Lung (tissue), 12 donors: Measurements from ENCODE around the gene SPAG8. TPM values are rescaled to one million over a fixed set of nuclear protein-coding genes. Genes with fewer than 3 reads are reported as not detected.

ENCODE experiments used
- ATAC-seq: fragments of 200-7000 bp; cut with Tn5 transposase; one replicate; pipeline ENCODE4 v1.9.1; 2020; ENCODE audit warnings: moderate number of reproducible peaks; ENCODE audit not compliant: insufficient read depth, low FRiP score
- DNase-seq, 3 donors: peaks; one replicate each; pipeline ENCODE4 v3.0.0-alpha.2; 2013 to 2017
- H3K27ac ChIP-seq, 2 donors: one replicate each; pipeline ENCODE4 v1.5.1; 2013; ENCODE audit warnings: mild to moderate bottlenecking in 2 of 2, moderate library complexity in 2 of 2, control low read depth in 1 of 2, inconsistent platforms in 1 of 2, low read depth in 1 of 2, low read length in 1 of 2
- H3K27me3 ChIP-seq, 3 donors: one replicate each; pipeline ENCODE4 v1.5.1; 2013; ENCODE audit warnings: low read length in 2 of 3; ENCODE audit not compliant: control insufficient read depth in 3 of 3, insufficient read depth in 3 of 3
- H3K36me3 ChIP-seq, 4 donors: one replicate each; pipeline ENCODE4 v1.5.1; 2013; ENCODE audit warnings: low read length in 4 of 4, mild to moderate bottlenecking in 1 of 4, moderate library complexity in 1 of 4; ENCODE audit not compliant: control insufficient read depth in 4 of 4, insufficient read depth in 4 of 4
- H3K4me1 ChIP-seq, 5 donors: one replicate each; pipeline ENCODE4 v1.5.1; 2013; ENCODE audit warnings: low read length in 5 of 5, mild to moderate bottlenecking in 2 of 5, moderate library complexity in 1 of 5; ENCODE audit not compliant: control insufficient read depth in 5 of 5, insufficient read depth in 5 of 5
- H3K4me3 ChIP-seq: one replicate; pipeline ENCODE4 v1.5.1; 2013; ENCODE audit warnings: mild to moderate bottlenecking, control low read depth, moderate library complexity
- H3K9ac ChIP-seq, 2 donors: one replicate each; pipeline ENCODE4 v1.5.1; 2013; ENCODE audit warnings: low read length in 2 of 2, control low read depth in 1 of 2; ENCODE audit not compliant: insufficient read depth in 1 of 2
- H3K9me3 ChIP-seq, 4 donors: one replicate each; pipeline ENCODE4 v1.5.1; 2013; ENCODE audit warnings: low read length in 3 of 4, mild to moderate bottlenecking in 1 of 4, moderate library complexity in 1 of 4; ENCODE audit not compliant: control insufficient read depth in 4 of 4, insufficient read depth in 3 of 4
- WGBS, 2 donors: extraction: QIAGEN DNeasy Blood & Tissue Kit; methylation state at CpG; one replicate each; pipeline ENCODE4 v1.1.7; 2013; 5-methylcytosine and 5-hydroxymethylcytosine counted together
- polyA plus RNA-seq, 2 donors: library from polyadenylated mRNA; stranded (reverse); fragments of 200-250 nt; gene quantifications; one replicate each; pipeline ENCODE4 v1.2.1, GENCODE V29; 2013
- total RNA-seq, 2 donors: library from RNA; depleted of rRNA in 1 of 2; stranded (reverse); fragments of >200 nt in 1 of 2; gene quantifications; one replicate each; pipeline ENCODE4 v1.2.1, GENCODE V29; 2014 to 2021
- TF ChIP-seq, protein P1 (sequence below): IDR thresholded peaks from 2 replicates; pipeline ENCODE4 v1.5.1; 2012; ENCODE audit warnings: mild to moderate bottlenecking; ENCODE audit errors: control extremely low read depth, extremely low read depth
- donor health status: control.
- donor health status: control.
- donor health status: Bipolar disorder and iron deficiency.
- donor health status: healthy.
- donor health status: DM: yes; HTN: yes; CAD: no.

The SPAG8 gene
- total and polyA plus RNA-seq, 4 donors, result 5.8 to 20.6 (median 9.0) TPM

DNA sequence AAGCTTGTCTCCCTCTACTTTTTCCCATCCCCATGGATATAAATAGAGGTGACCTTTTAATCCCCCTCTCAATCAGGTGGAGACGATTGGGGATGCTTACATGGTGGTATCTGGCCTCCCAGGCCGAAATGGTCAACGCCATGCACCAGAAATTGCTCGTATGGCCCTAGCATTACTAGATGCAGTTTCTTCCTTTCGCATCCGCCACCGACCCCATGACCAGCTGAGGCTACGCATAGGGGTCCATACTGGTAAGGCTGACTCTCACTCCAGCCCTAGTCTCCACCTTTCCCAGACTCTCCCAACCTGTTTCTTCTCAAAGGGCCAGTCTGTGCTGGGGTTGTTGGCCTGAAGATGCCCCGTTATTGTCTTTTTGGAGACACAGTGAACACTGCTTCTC is 3.6 kb downstream of the SPAG8 start:
- H3K4me1 ChIP-seq, result peaks cover 0 to 14% (median 7%) of the 10 kb centered on the region in 5 donors
- 94% methylated on average over 9 of the region's 9 CpGs for WGBS, 2 donors
- no peak overlapping the region for H3K4me3 ChIP-seq
- H3K9me3 ChIP-seq, result no peaks in the 10 kb centered on the region
- no peak overlapping the region for H3K9ac ChIP-seq
- TF ChIP-seq, protein P1, sequence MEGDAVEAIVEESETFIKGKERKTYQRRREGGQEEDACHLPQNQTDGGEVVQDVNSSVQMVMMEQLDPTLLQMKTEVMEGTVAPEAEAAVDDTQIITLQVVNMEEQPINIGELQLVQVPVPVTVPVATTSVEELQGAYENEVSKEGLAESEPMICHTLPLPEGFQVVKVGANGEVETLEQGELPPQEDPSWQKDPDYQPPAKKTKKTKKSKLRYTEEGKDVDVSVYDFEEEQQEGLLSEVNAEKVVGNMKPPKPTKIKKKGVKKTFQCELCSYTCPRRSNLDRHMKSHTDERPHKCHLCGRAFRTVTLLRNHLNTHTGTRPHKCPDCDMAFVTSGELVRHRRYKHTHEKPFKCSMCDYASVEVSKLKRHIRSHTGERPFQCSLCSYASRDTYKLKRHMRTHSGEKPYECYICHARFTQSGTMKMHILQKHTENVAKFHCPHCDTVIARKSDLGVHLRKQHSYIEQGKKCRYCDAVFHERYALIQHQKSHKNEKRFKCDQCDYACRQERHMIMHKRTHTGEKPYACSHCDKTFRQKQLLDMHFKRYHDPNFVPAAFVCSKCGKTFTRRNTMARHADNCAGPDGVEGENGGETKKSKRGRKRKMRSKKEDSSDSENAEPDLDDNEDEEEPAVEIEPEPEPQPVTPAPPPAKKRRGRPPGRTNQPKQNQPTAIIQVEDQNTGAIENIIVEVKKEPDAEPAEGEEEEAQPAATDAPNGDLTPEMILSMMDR, result no peak
- ATAC-seq, result no peak
- H3K27ac ChIP-seq, result no peak overlapping the region
- no peaks in the 10 kb centered on the region for H3K27me3 ChIP-seq
- peaks cover 0 to 40% (median 21%) of the 10 kb centered on the region in 4 donors for H3K36me3 ChIP-seq
- DNase-seq, result no peak

- H3K9ac ChIP-seq, result no peak overlapping the region
- no peak for ATAC-seq
- no peak for DNase-seq
- H3K4me3 ChIP-seq, result no peak overlapping the region
- TF ChIP-seq, protein P1, result no peak
- peaks cover 0 to 2% (median 0%) of the 10 kb centered on the region in 5 donors for H3K4me1 ChIP-seq
- WGBS, 2 donors, result 97% methylated on average over 8 of the region's 8 CpGs
- no peaks in the 10 kb centered on the region for H3K9me3 ChIP-seq
- peaks cover 0 to 57% (median 29%) of the 10 kb centered on the region in 4 donors for H3K36me3 ChIP-seq
- H3K27ac ChIP-seq, result no peak overlapping the region
- H3K27me3 ChIP-seq, result no peaks in the 10 kb centered on the region
These were observed 6.0 kb downstream of the SPAG8 start for GRCh38 chr9:35806101-35806500.

GRCh38 chr9:35801328-35802128 is 10.5 kb downstream of the SPAG8 start:
- 92 to 93% methylated on average over 13 of the region's 13 CpGs for WGBS, 2 donors

More at GRCh38 chr9:35801328-35802128, 10.5 kb downstream of the SPAG8 start:
- no peak overlapping the region for H3K27ac ChIP-seq
- ATAC-seq (no peak), DNase-seq (no peak)
- H3K9me3 ChIP-seq, result no peaks in the 10 kb centered on the region
- H3K9ac ChIP-seq, result no peak overlapping the region
- H3K4me1 ChIP-seq, result no peaks in the 10 kb centered on the region
- peaks cover 0 to 53% (median 30%) of the 10 kb centered on the region in 4 donors for H3K36me3 ChIP-seq
- no peak overlapping the region for H3K4me3 ChIP-seq
- TF ChIP-seq, protein P1, result no peak
- no peaks in the 10 kb centered on the region for H3K27me3 ChIP-seq
